Eye (tissue), 1 donor: ENCODE data around the gene DESI1.
"Not testable (repeated sequence)": the region's sequence is repeated elsewhere in the genome, so short reads cannot be mapped to it uniquely, and the experiment has no call there.

Experiments
- DNase-seq: peaks from one replicate; pipeline ENCODE4 v3.0.0-alpha.2; 2015

Gene DESI1

GRCh38 chr22:41582694-41583093, 38.1 kb downstream of the DESI1 start:
- no peak for DNase-seq

GRCh38 chr22:41579997-41580355, 40.9 kb downstream of the DESI1 start:
- DNase-seq: no peak

- no peak for DNase-seq
Observed at GRCh38 chr22:41579297-41579996, 41.4 kb downstream of the DESI1 start.

- DNase-seq: no peak
Observed at GRCh38 chr22:41578818-41579217, 42.0 kb downstream of the DESI1 start.

- DNase-seq: no peak
Observed at GRCh38 chr22:41578114-41578513, 42.7 kb downstream of the DESI1 start.

- DNase-seq: peak; percentile 70
Observed at GRCh38 chr22:41576877-41577276, 44.0 kb downstream of the DESI1 start.

- no peak for DNase-seq
Observed at GRCh38 chr22:41575533-41575932, 45.3 kb downstream of the DESI1 start.

- DNase-seq: peak; percentile 24
Observed at GRCh38 chr22:41574847-41575381, 45.9 kb downstream of the DESI1 start.

- no peak for DNase-seq
Observed at GRCh38 chr22:41573677-41574076, 47.2 kb downstream of the DESI1 start.

GRCh38 chr22:41572305-41572704, 48.5 kb downstream of the DESI1 start:
- DNase-seq: not testable (repeated sequence)

GRCh38 chr22:41571786-41572185, 49.1 kb downstream of the DESI1 start:
- DNase-seq: no peak

GRCh38 chr22:41570221-41570620, 50.6 kb downstream of the DESI1 start:
- DNase-seq: no peak

GRCh38 chr22:41568811-41569210, 52.0 kb downstream of the DESI1 start:
- peak; percentile 80 for DNase-seq

- DNase-seq: no peak
Observed at GRCh38 chr22:41567512-41567768, 53.4 kb downstream of the DESI1 start.

GRCh38 chr22:41565403-41566054, 55.3 kb downstream of the DESI1 start:
- peak; percentile 24 for DNase-seq

- DNase-seq: no peak
Observed at GRCh38 chr22:41564563-41564962, 56.3 kb downstream of the DESI1 start.

- peak; percentile 41 for DNase-seq
Observed at GRCh38 chr22:41563051-41563711, 57.7 kb downstream of the DESI1 start.

- DNase-seq: peak; percentile 29
Observed at GRCh38 chr22:41562461-41562860, 58.4 kb downstream of the DESI1 start.

GRCh38 chr22:41561788-41562187, 59.1 kb downstream of the DESI1 start:
- DNase-seq: no peak

GRCh38 chr22:41561335-41561734, 59.5 kb downstream of the DESI1 start:
- no peak for DNase-seq

- DNase-seq: no peak
Observed at GRCh38 chr22:41560095-41560471, 60.8 kb downstream of the DESI1 start.

- DNase-seq: not testable (repeated sequence)
Observed at GRCh38 chr22:41558241-41558630, 62.6 kb downstream of the DESI1 start.

- peak; percentile 86 for DNase-seq
Observed at GRCh38 chr22:41557401-41558240, 63.2 kb downstream of the DESI1 start.
